IMR-90 (cell line): ENCODE data around the gene MLX. TPM values are rescaled to one million over a fixed set of nuclear protein-coding genes. Genes with fewer than 3 reads are reported as not detected.

ENCODE experiments used
- ATAC-seq: fragments of 200-7000 bp; cut with Tn5 transposase; 2 replicates; pipeline ENCODE4 v1.9.1; 2020; ENCODE audit warnings: low read depth, mild to moderate bottlenecking, moderate library complexity
- BruUV-seq: library from RNA; stranded (reverse); fragments of 400-500 nt; replicated peaks from 2 replicates; lab custom pipeline; 2021; lab: Mats Ljungman, UMichigan
- CTCF ChIA-PET: fragments of 300-600 bp; formaldehyde crosslinking; extraction: SDS; loops from one replicate; lab custom pipeline; 2021; ENCODE audit warnings: antibody characterized with exemption; lab: Yijun Ruan, JAX
- POLR2A ChIA-PET: fragments of 300-600 bp; sonication (Branson Sonifier 250); formaldehyde crosslinking; loops from one replicate; lab custom pipeline; 2022; ENCODE audit warnings: antibody characterized with exemption; ENCODE audit not compliant: unreplicated experiment; lab: Charles Lee
- DNase-seq: peaks from one replicate; pipeline ENCODE4 v3.0.0; 2013
- H2AFZ ChIP-seq: replicated peaks from 2 replicates; pipeline ENCODE3; 2013; ENCODE audit warnings: low read length, mild to moderate bottlenecking; ENCODE audit not compliant: poor library complexity
- H2AK5ac ChIP-seq: 2 replicates; pipeline ENCODE4 v1.6.1; 2013; ENCODE audit warnings: low read depth, low read length, inconsistent platforms
- H2AK9ac ChIP-seq: replicated peaks from 2 replicates; pipeline ENCODE3; 2013; ENCODE audit warnings: mild to moderate bottlenecking, low read depth, low read length, moderate library complexity; ENCODE audit not compliant: poor library complexity
- H2BK120ac ChIP-seq: 2 replicates; pipeline ENCODE4 v1.6.1; 2013; ENCODE audit warnings: low read depth, low read length, inconsistent platforms
- H2BK15ac ChIP-seq: 3 replicates; pipeline ENCODE4 v1.6.1; 2013; ENCODE audit warnings: low read depth, low read length, inconsistent platforms
- H2BK20ac ChIP-seq: 2 replicates; pipeline ENCODE4 v1.6.1; 2013; ENCODE audit warnings: low read depth, mild to moderate bottlenecking, inconsistent platforms, low read length, moderate library complexity
- H2BK5ac ChIP-seq: 2 replicates; pipeline ENCODE4 v1.6.1; 2013; ENCODE audit warnings: mild to moderate bottlenecking, low read depth, low read length, inconsistent platforms; ENCODE audit not compliant: poor library complexity, severe bottlenecking
- H3K14ac ChIP-seq: replicated peaks from 2 replicates; pipeline ENCODE4 v1.6.1; 2013; ENCODE audit warnings: low read depth, low read length, inconsistent platforms
- H3K18ac ChIP-seq: 2 replicates; pipeline ENCODE4 v1.6.1; 2013; ENCODE audit warnings: low read depth, low read length, control low read depth
- H3K23ac ChIP-seq: 2 replicates; pipeline ENCODE4 v1.6.1; 2013; ENCODE audit warnings: low read depth, low read length, inconsistent platforms
- H3K27ac ChIP-seq: 2 replicates; pipeline ENCODE4 v1.5.1; 2013; ENCODE audit warnings: mild to moderate bottlenecking, control low read depth, low read length; ENCODE audit not compliant: insufficient read depth
- H3K27me3 ChIP-seq: 2 replicates; pipeline ENCODE4 v1.6.1; 2013; ENCODE audit warnings: low read length; ENCODE audit not compliant: control insufficient read depth, insufficient read depth
- H3K36me3 ChIP-seq: 2 replicates; pipeline ENCODE4 v1.6.1; 2013; ENCODE audit warnings: low read length, mixed read lengths; ENCODE audit not compliant: control insufficient read depth, insufficient read depth
- H3K4ac ChIP-seq: 2 replicates; pipeline ENCODE4 v1.6.1; 2013; ENCODE audit warnings: low read depth, low read length, inconsistent platforms
- H3K4me1 ChIP-seq: 2 replicates; pipeline ENCODE4 v1.6.1; 2013; ENCODE audit warnings: low read length, mixed read lengths; ENCODE audit not compliant: control insufficient read depth, insufficient read depth
- H3K4me2 ChIP-seq: 2 replicates; pipeline ENCODE4 v1.6.1; 2013; ENCODE audit warnings: low read depth, mild to moderate bottlenecking, control low read depth, low read length, moderate library complexity
- H3K4me3 ChIP-seq: 2 replicates; pipeline ENCODE4 v1.5.1; 2013; ENCODE audit warnings: low read depth, mild to moderate bottlenecking, control low read depth, low read length, moderate library complexity; ENCODE audit not compliant: insufficient read depth
- H3K56ac ChIP-seq: 2 replicates; pipeline ENCODE4 v1.6.1; 2013; ENCODE audit warnings: low read length, inconsistent platforms; ENCODE audit not compliant: insufficient read depth; ENCODE audit errors: extremely low read depth
- H3K79me1 ChIP-seq, 2 experiments: 2 replicates each; pipeline ENCODE4 v1.6.1; 2013; ENCODE audit warnings: low read length in 2 of 2, inconsistent platforms in 1 of 2, low read depth in 1 of 2
- H3K9ac ChIP-seq: 2 replicates; pipeline ENCODE4 v1.6.1; 2013; ENCODE audit warnings: low read depth, low read length, control low read depth
- H3K9me1 ChIP-seq: 2 replicates; pipeline ENCODE4 v1.6.1; 2013; ENCODE audit warnings: low read length, inconsistent platforms; ENCODE audit not compliant: insufficient read depth
- H3K9me3 ChIP-seq: 2 replicates; pipeline ENCODE4 v1.6.1; 2013; ENCODE audit warnings: low read length; ENCODE audit not compliant: control insufficient read depth, insufficient read depth
- H4K20me1 ChIP-seq: 2 replicates; pipeline ENCODE4 v1.6.1; 2013; ENCODE audit warnings: low read length, inconsistent platforms; ENCODE audit not compliant: insufficient read depth
- H4K5ac ChIP-seq: 2 replicates; pipeline ENCODE4 v1.6.1; 2013; ENCODE audit warnings: mild to moderate bottlenecking, low read depth, low read length, control low read depth
- H4K8ac ChIP-seq, 2 experiments: 2 replicates each; pipeline ENCODE4 v1.6.1; 2013; ENCODE audit warnings: low read depth in 2 of 2, low read length in 2 of 2, control low read depth in 1 of 2, inconsistent platforms in 1 of 2
- H4K91ac ChIP-seq: 2 replicates; pipeline ENCODE4 v1.6.1; 2013; ENCODE audit warnings: low read depth, low read length, inconsistent platforms; ENCODE audit not compliant: insufficient read depth
- USF2 ChIP-seq: fragments of 150-350 bp; IDR thresholded peaks from 2 replicates; pipeline ENCODE4 v1.6.1; 2017; ENCODE audit warnings: mild to moderate bottlenecking, antibody characterized with exemption, low read length, low read depth
- WGBS, 2 experiments: methylation state at CpG; one replicate each; pipeline versions ENCODE4 v1.1.5 to v1.1.7; 2013; ENCODE audit warnings: missing lambda C conversion rate in 2 of 2; ENCODE audit not compliant: insufficient read length in 1 of 2; ENCODE audit errors: extremely low coverage in 2 of 2; 5-methylcytosine and 5-hydroxymethylcytosine counted together
- dilution Hi-C: fragments of 300-500 bp; cut with HindIII; formaldehyde crosslinking; loops from one replicate; pipeline ENCODE4 v1.14.3; 2018; ENCODE audit warnings: low sequenced_read_pairs; ENCODE audit not compliant: unreplicated experiment
- in situ Hi-C: fragments of 300-500 bp; cut with MboI; formaldehyde crosslinking; loops from 3 replicates; pipeline ENCODE4 v1.14.3; 2019; ENCODE audit warnings: low sequenced_read_pairs, inconsistent platforms, mixed read lengths
- intact Hi-C: fragments of 100-400 bp; cut with micrococcal nuclease; formaldehyde crosslinking; loops from 2 replicates; pipeline ENCODE4 v1.10.0; 2022
- polyA plus RNA-seq, 3 experiments: library from polyadenylated mRNA; depleted of rRNA; stranded (reverse); fragments of >200 nt; gene quantifications; 2 replicates each; pipeline ENCODE4 v1.2.3, GENCODE V29; 2012; ENCODE audit warnings: low replicate concordance in 1 of 3
- total RNA-seq: library from RNA; depleted of rRNA; stranded (reverse); fragments of >200 nt; gene quantifications from 2 replicates; pipeline ENCODE4 v1.2.3, GENCODE V29; 2012

Gene MLX
- total and polyA plus RNA-seq, 2 of the 4 experiments (the other 2 are of a cell fraction), result 37.8 to 45.6 TPM

GRCh38 chr17:42566215-42566882 lies 551 bp upstream of the MLX start:
- H3K18ac ChIP-seq, result no peak overlapping the region
- in situ Hi-C loops (no loop called here), dilution Hi-C loops (no loop called here), intact Hi-C loops (no loop called here)
- H2BK15ac ChIP-seq, result 0 out of 3 replicates have a peak overlapping the region, but pooled peaks have one; percentile 84
- peaks cover 41 to 84% of the 10 kb centered on the region in 2 experiments for H3K79me1 ChIP-seq
- H3K9me3 ChIP-seq, result no peaks in the 10 kb centered on the region
- H3K14ac ChIP-seq, result peak overlapping the region; percentile 67; the same call in 1 of the 2 replicates
- H2BK5ac ChIP-seq, result peak overlapping the region; percentile 75
- H3K56ac ChIP-seq, result no peak overlapping the region
- peaks cover 8% of the 10 kb centered on the region; the same call in 1 of the 2 replicates for H4K20me1 ChIP-seq
- ChIA-PET POLR2A (no interaction called here), CTCF (no interaction called here)
- H2AK5ac ChIP-seq, result peak overlapping the region; percentile 99
- no TSS peak for BruUV-seq
- no peak overlapping the region; the same call in 1 of the 2 replicates for H3K23ac ChIP-seq
- H3K27me3 ChIP-seq, result no peaks in the 10 kb centered on the region
- H4K91ac ChIP-seq, result peak overlapping the region; percentile 94
- H2AK9ac ChIP-seq, result peak overlapping the region; percentile 94
- peak overlapping the region; percentile 77 for H3K27ac ChIP-seq
- ATAC-seq (peak; percentile 6), DNase-seq (no peak)
- peak overlapping the region; percentile 55; the same call in 1 of the 2 replicates for H2BK120ac ChIP-seq
- WGBS, 2 experiments, result 21% methylated on average over 6 of the region's 28 CpGs; no CpG with 5 or more reads in 1 of the 2 experiments
- peak overlapping the region; percentile 96 to 100 for H4K8ac ChIP-seq
- H2AFZ ChIP-seq, result peak overlapping the region; percentile 100
- peak overlapping the region; percentile 84 for H3K4me3 ChIP-seq
- peak overlapping the region; percentile 81 for H3K4ac ChIP-seq
- H3K9ac ChIP-seq, result peak overlapping the region; percentile 19; the same call in 1 of the 2 replicates
- peak overlapping the region; percentile 63 for H3K4me2 ChIP-seq
- H2BK20ac ChIP-seq, result no peak overlapping the region; the same call in 1 of the 2 replicates
- peaks cover 53% of the 10 kb centered on the region for H3K36me3 ChIP-seq
- H4K5ac ChIP-seq, result peak overlapping the region; percentile 87
- no peak for TF ChIP-seq USF2
- peaks cover 19% of the 10 kb centered on the region for H3K9me1 ChIP-seq
- H3K4me1 ChIP-seq, result peaks cover 19% of the 10 kb centered on the region
